Gastrocnemius medialis (tissue), 4 donors: ENCODE data around the gene TVP23C.
"Not testable (repeated sequence)": the region's sequence is repeated elsewhere in the genome, so short reads cannot be mapped to it uniquely, and the experiment has no call there.

Experiments
- CTCF ChIP-seq, 5 experiments: fragments of 450-650 bp in 3 of 5; fragments of 200-600 bp in 2 of 5; sonication (generic) in 2 of 5; IDR thresholded peaks in 4 of 5; conservative IDR thresholded peaks in 1 of 5; 1 replicate in 4 of 5; 2 replicates in 1 of 5; pipeline ENCODE4 v1.5.1; 2016 to 2019; ENCODE audit warnings: antibody characterized with exemption in 5 of 5, mild to moderate bottlenecking in 3 of 5, moderate library complexity in 3 of 5
- POLR2A ChIP-seq, 2 donors: fragments of 450-650 bp; IDR thresholded peaks; one replicate each; pipeline ENCODE4 v1.6.1; 2017; ENCODE audit warnings: antibody characterized with exemption in 2 of 2, mild to moderate bottlenecking in 2 of 2, moderate library complexity in 2 of 2

GRCh38 chr17:15576848-15577247 is 13.6 kb upstream of the TVP23C start:
- TF ChIP-seq CTCF (IDR thresholded peaks at IDR 0.05 in 4 of 5, conservative IDR thresholded peaks at IDR 0.05 in 1 of 5); POLR2A (IDR thresholded peaks at IDR 0.05): not testable (repeated sequence)
